GM12891 (cell line): Measurements from ENCODE around the gene RNU1-1.
"Not testable (repeated sequence)": the region's sequence is repeated elsewhere in the genome, so short reads cannot be mapped to it uniquely, and the experiment has no call there.

Source experiments
- DNase-seq: peaks from one replicate; pipeline ENCODE4 v3.0.0; 2011; ENCODE audit warnings: low spot score; ENCODE audit not compliant: insufficient read length
- FAIRE-seq: peaks from 2 replicates; lab custom pipeline; 2011; peaks lifted over from hg19 to GRCh38; lab: Jason Lieb, UNC
- PAX5 ChIP-seq: IDR thresholded peaks from 2 replicates; pipeline ENCODE4 v1.6.1; 2011; ENCODE audit warnings: low read length, moderate library complexity, mild to moderate bottlenecking; ENCODE audit not compliant: insufficient read depth, severe bottlenecking
- POLR2A ChIP-seq: IDR thresholded peaks from 2 replicates; pipeline ENCODE4 v1.6.1; 2011; ENCODE audit warnings: low read depth, low read length, control low read depth
- POLR2AphosphoS5 ChIP-seq: IDR thresholded peaks from 2 replicates; pipeline ENCODE4 v1.6.1; 2011; ENCODE audit warnings: low read depth, low read length, control low read depth
- POU2F2 ChIP-seq: IDR thresholded peaks from 2 replicates; pipeline ENCODE4 v1.6.1; 2011; ENCODE audit warnings: low read depth, mild to moderate bottlenecking, control low read depth, low read length, moderate library complexity
- SPI1 ChIP-seq: IDR thresholded peaks from 2 replicates; pipeline ENCODE4 v1.6.1; 2011; ENCODE audit warnings: low read depth, low read length, control low read depth
- TAF1 ChIP-seq: IDR thresholded peaks from 2 replicates; pipeline ENCODE4 v1.6.1; 2011; ENCODE audit warnings: low read depth, low read length, control low read depth

Gene RNU1-1

GRCh38 chr1:16532235-16532991, 18.3 kb upstream of the RNU1-1 start:
- not testable (repeated sequence) for FAIRE-seq, DNase-seq

- not testable (repeated sequence) for DNase-seq, FAIRE-seq
These were observed 14.3 kb upstream of the RNU1-1 start for GRCh38 chr1:16528338-16528737.

DNA sequence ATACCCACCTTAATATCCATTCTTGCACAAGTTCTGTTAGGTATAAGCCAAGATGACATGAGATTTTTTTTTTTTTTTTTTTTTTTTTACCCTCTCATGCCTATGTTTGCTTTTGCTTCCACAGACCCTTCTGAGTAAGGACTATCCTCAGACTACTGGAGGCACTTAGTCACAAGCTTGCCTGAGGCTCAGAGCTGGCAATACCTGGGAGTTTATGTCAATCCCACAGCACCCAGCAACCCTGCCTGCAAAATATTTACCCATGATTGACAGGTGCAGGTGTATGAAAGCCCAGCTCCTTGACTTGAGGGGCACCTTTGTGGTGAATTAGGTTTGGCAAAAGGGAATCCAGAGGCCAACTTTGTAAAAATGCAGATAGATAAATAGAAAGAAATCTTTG, 11.7 kb upstream of the RNU1-1 start:
- not testable (repeated sequence) for FAIRE-seq, DNase-seq

DNA sequence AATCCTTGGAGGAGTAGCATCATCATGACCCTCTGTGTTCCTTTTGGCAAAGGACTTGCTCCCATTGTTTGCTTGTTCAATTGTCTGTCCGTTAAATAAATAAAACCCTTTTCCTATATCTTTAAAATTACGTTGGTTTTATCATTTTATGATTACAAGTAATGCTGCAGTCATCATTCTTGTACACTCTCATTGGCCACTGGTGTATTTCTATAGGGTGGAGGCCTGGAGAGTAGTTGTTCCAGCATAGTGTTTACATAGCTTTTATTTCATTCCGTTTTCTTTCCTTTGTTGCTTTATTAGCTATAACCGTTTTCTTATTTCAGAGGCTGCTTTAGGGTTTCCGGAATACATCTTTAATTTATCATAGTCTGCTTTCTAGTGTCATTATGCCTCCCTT, 7.6 kb upstream of the RNU1-1 start:
- not testable (repeated sequence) for DNase-seq, FAIRE-seq

DNA sequence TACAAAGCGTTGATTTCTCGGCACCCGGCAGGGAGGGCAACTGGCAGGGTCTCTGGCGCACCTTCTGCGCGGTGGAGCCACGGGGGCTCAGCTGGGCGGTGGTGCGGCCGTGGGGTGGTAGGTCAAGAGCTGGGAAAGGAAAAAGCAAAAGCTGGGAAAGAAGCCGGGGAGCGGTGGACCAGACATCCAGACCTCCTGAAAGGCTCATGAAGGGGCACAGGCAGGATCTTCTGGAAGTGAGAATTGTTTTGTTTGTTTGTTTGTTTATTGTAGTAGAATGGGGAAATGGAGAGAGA, 7.2 kb upstream of the RNU1-1 start:
- no peak for DNase-seq
- TF ChIP-seq TAF1 (no peak), POLR2A (no peak), PAX5 (no peak), POU2F2 (no peak), POLR2AphosphoS5 (no peak), SPI1 (no peak)
- no peak for FAIRE-seq

GRCh38 chr1:16520435-16521287, 6.6 kb upstream of the RNU1-1 start:
- not testable (repeated sequence) for DNase-seq, FAIRE-seq

DNA sequence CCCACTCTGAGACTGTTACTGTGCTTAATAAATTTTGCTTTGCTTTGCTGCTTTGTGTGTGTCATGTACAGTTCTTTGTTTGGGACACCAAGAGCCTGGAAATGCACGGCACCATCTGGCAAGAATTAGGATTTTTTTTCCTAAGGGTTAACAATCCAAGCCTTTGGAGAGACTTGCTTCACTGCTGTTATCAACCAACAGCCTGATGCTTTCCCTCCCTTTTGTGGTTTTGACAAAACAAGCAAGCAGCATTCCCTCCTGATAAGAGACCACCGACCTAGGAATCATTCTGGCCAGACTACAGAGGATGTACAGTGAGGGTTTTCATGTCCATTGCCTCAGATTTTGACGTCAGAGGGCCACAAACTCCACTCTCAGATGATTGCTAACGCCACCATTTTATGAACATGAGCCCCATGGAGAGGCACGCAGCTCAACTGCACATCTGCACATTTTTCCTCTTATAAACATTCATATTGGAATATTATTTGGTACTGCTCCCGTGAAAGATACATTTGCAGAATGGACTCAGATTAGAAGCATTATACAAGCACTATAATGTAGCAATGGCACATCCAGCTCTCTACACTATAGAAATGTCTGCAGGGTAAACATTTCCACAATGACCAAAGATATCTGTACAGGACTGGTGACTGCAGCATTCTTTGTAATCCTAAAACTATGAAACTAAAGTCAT, 5.3 kb upstream of the RNU1-1 start:
- FAIRE-seq = not testable (repeated sequence)

DNA sequence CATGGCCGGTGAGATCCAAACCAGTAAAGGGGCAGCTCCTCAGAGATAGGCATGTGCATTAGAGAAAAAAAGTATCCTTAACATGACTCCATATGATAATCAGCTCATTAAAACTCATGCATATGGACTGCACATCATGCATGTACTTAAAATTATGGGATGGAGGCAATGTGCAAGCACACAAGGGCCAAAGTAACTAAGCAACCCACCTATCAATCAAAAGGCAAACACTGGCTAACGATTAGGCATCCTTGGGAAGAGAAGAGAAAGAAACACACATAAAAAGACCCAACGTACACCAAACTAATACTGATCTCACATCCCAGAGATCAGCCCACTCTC, 4.8 kb upstream of the RNU1-1 start:
- not testable (repeated sequence) for FAIRE-seq, DNase-seq

More for the DNA sequence above, 5.3 kb upstream of the RNU1-1 start:
- DNase-seq = not testable (repeated sequence)

GRCh38 chr1:16516694-16517410, 2.8 kb upstream of the RNU1-1 start:
- not testable (repeated sequence) for FAIRE-seq, DNase-seq

DNA sequence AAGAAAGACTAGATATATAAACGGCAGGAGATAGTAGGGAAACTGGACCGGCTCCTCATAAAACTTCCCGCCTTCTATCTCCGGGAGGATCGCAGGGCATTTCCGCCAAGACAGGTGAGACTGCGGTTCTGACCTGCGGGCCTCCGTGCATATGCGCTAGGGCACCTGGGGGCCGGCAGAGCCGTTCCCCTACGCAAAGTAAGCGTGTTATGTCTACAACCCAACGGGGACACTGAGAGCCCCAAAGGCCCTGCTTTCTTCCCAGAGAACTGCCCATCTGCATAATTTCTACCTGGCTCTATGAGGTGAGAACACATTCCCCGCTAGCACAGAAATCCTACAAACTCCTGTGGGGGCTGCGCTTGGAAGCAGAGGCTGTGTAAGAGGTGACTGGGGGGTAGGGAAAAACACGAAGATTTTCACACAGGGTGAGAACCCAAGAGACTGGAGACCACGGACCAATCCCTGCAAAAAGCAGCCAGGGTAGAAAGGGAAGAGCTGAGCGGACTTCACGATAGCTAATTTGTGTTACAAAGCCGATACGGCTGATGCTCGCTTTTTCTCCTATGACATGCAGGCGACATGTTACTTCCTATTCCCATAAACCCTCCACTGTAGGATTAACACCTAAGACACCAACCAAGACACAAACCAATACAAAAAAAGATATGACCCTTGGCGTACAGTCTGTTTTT, 526 bp downstream of the RNU1-1 start:
- DNase-seq = not testable (repeated sequence)
- TF ChIP-seq POLR2A (peak; percentile 97), TAF1 (peak; percentile 47; the same call in 1 of the 2 replicates), POLR2AphosphoS5 (peak; percentile 98), POU2F2 (peak; percentile 97)
- FAIRE-seq = peak; percentile 16

DNA sequence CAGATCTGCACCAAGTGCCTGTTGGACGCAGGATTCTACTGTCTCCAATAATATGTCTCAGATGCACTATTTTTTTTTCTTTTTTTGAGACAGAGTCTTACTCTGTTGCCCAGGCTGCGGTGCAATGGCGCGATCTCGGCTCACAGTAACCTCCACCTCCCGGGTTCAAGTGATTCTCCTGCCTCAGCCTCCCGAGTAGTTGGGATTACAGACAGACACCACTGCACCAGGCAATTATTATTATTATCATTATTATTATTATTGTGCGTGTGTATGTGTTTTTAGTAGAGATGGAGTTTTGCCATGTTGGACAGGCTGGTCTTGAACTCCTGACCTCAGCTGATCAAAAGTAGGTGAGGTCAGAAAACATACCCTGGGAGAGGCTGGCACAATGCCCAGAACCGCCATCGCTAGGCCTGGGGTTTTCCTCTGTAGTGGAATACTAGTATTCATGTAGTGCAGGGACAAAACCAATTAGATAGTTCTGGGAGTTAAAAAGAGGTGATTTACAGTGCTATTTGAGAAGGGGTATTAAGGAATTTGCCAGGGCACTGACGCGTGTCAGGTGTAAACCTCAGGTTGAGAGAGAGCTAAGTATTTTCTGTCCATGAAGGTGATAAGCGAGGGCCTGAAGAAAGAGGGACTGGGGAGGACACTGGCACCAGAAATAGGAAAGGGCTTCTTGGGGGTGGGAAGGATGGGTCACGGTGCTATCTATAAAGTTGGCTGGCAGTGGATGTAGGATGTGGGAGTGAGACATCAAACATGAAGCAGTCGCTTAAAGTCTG, 1.3 kb downstream of the RNU1-1 start:
- FAIRE-seq, DNase-seq: not testable (repeated sequence)

- DNase-seq, FAIRE-seq: not testable (repeated sequence)
These were observed 2.2 kb downstream of the RNU1-1 start for GRCh38 chr1:16511926-16512325.

DNA sequence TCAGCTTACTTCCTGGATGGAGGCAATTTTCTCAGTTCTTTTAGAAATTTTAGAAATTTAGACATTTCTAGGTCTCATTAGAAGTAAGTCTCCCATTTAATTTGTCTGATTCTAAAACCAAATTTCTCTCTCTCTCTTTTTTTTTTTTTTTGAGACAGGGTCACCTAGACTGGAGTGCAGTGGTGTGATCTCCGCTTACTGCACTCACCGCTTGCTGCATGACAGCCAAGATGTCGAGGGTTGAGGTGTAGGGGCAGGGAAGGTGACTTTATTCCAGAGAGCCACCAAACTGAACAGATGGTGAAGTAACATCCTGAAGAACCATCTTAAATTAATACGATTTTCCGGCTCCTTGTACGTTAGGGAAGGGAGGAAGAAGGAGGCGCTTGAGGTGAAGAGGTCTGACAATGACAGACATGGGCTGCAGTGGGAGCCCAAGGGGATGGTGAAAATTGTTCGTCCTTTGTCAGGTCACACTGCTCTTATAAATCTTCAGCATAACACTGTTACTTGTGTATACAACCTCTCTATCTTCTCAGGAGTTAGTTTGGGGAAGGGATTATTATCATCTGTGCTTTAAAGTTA, 5.1 kb downstream of the RNU1-1 start:
- not testable (repeated sequence) for DNase-seq, FAIRE-seq

- not testable (repeated sequence) for DNase-seq, FAIRE-seq
These were observed 7.5 kb downstream of the RNU1-1 start for GRCh38 chr1:16506364-16507136.

GRCh38 chr1:16505870-16506269, 8.2 kb downstream of the RNU1-1 start:
- FAIRE-seq, DNase-seq: not testable (repeated sequence)
